H1 (cell line): ENCODE results near the gene STK32C. TPM values are rescaled to one million over a fixed set of nuclear protein-coding genes. Genes with fewer than 3 reads are reported as not detected.

Experiments
- CEBPB ChIP-seq: IDR thresholded peaks from 2 replicates; pipeline ENCODE4 v1.6.1; 2012; ENCODE audit warnings: low read depth, low read length
- JUN ChIP-seq: IDR thresholded peaks from 2 replicates; pipeline ENCODE4 v1.6.1; 2011; ENCODE audit warnings: low read depth, mild to moderate bottlenecking, improper control_type of control experiment, low read length
- PHF8 ChIP-seq: fragments of 200-600 bp; sonication (generic); conservative IDR thresholded peaks from 2 replicates; pipeline ENCODE4 v1.7.1; 2012; ENCODE audit warnings: low read depth, mild to moderate bottlenecking, inconsistent platforms, low read length, moderate library complexity
- RNF2 ChIP-seq: fragments of 200-900, 300-1000 bp; sonication (generic); IDR thresholded peaks from 2 replicates; pipeline ENCODE4 v1.7.1; 2016; ENCODE audit warnings: borderline replicate concordance, low read depth, mild to moderate bottlenecking, antibody characterized with exemption, low read length; ENCODE audit not compliant: poor library complexity, severe bottlenecking; ENCODE audit errors: missing control alignments
- TAF1 ChIP-seq: IDR thresholded peaks from 2 replicates; pipeline ENCODE4 v1.6.1; 2011; ENCODE audit warnings: mild to moderate bottlenecking, low read depth, low read length
- TAF7 ChIP-seq: optimal IDR thresholded peaks from 2 replicates; pipeline ENCODE3; 2011; ENCODE audit warnings: low read depth, mild to moderate bottlenecking, inconsistent platforms, low read length, moderate library complexity, borderline replicate concordance
- TBP ChIP-seq: IDR thresholded peaks from 2 replicates; pipeline ENCODE4 v1.6.1; 2011; ENCODE audit warnings: low read depth, low read length, improper control_type of control experiment
- TEAD4 ChIP-seq: IDR thresholded peaks from 2 replicates; pipeline ENCODE4 v1.6.1; 2012; ENCODE audit warnings: low read depth, low read length, inconsistent platforms, mixed read lengths
- YY1 ChIP-seq: IDR thresholded peaks from 2 replicates; pipeline ENCODE4 v1.6.1; 2011; ENCODE audit warnings: low read depth, mild to moderate bottlenecking, low read length
- polyA plus RNA-seq, 7 experiments: library from polyadenylated mRNA; depleted of rRNA in 3 of 7; stranded (reverse) in 5 of 7; unstranded in 2 of 7; fragments of >200 nt in 5 of 7; fragments of 200-250 nt in 2 of 7; gene quantifications; 1 replicate in 5 of 7; 2 replicates in 1 of 7; 4 replicates in 1 of 7; pipeline versions ENCODE4 v1.2.1 to v1.2.3, GENCODE V29; 2011 to 2013; ENCODE audit warnings: missing spikeins in 2 of 7, mixed read lengths in 2 of 7
- total RNA-seq: library from RNA; stranded (reverse); fragmentation: NEBNext Ultra II Directional; extraction: Animal tissue kit (Norgen Biotek cat#: 25700); gene quantifications from 2 replicates; pipeline ENCODE4 v1.2.1, GENCODE V29; 2021
- TF ChIP-seq, protein P1 (sequence below): IDR thresholded peaks from 2 replicates; pipeline ENCODE4 v1.6.1; 2012; ENCODE audit warnings: low read length, inconsistent platforms

Gene STK32C
- total and polyA plus RNA-seq, 2 of the 8 experiments (the other 6 are each of a cell fraction or from before 2014, with no cell fraction given): 10.6 to 15.6 TPM

DNA sequence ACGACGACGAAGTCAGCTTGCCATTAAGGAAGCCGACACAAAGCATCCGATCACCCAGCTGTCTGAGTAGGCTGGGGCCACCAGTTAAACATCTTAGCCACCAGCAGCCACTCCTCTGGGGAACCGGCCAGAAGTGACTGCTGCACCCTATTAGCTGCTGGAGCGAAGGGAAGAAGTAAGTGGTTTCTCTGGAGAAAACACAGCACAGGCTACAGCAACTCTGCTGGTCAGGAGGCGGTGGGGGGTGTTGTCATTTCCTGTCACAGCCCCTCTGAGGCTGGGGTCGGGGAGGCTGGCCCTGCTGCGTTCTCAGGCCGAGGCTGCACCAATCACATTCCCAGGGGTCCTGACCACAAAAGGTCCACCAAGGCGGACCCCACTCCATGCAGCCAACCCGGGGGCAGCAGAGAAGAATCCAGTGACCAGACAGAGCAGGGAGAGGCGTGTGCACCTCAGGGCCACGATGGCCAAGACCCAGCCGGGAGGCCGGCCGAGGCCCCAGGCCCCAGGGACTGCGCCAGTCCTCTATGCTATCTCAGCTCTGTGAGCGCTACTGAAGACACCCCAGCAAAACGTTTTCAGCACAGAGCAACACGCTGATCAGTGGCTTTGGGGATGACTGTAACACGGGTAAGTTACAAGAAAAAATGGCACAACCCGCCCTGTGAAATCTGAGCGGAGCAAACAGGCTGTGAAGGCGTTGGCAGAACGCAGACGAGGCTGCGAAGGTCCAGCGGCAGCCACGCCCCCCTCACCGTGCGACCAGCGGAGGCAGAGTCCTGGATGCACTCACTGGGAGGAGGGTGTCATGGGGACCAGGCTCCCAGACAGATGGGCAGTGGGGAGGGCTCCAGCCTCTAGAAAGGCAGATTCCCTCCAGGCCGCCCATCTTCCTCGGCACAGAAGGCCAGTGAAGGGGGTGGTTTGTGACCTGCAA, 24.8 kb downstream of the STK32C start (continued):
- TF ChIP-seq TEAD4: no peak
- no peak for TF ChIP-seq JUN
- TF ChIP-seq TBP: no peak
- TF ChIP-seq CEBPB: no peak
- no peak for TF ChIP-seq RNF2
- no peak for TF ChIP-seq TAF1
- no peak for TF ChIP-seq PHF8
- TF ChIP-seq, protein P1, sequence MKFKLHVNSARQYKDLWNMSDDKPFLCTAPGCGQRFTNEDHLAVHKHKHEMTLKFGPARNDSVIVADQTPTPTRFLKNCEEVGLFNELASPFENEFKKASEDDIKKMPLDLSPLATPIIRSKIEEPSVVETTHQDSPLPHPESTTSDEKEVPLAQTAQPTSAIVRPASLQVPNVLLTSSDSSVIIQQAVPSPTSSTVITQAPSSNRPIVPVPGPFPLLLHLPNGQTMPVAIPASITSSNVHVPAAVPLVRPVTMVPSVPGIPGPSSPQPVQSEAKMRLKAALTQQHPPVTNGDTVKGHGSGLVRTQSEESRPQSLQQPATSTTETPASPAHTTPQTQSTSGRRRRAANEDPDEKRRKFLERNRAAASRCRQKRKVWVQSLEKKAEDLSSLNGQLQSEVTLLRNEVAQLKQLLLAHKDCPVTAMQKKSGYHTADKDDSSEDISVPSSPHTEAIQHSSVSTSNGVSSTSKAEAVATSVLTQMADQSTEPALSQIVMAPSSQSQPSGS: no peak
- TF ChIP-seq TAF7: no peak
- no peak for TF ChIP-seq YY1
